Fibroblast of pulmonary artery (primary cell): ENCODE data around the gene MYRFL.

Experiments used
- DNase-seq: peaks from one replicate; pipeline ENCODE4 v3.0.0-alpha.2; 2010; ENCODE audit warnings: low read depth
- H3K4me3 ChIP-seq: replicated peaks from 2 replicates; pipeline ENCODE4 v1.5.1; 2011; ENCODE audit warnings: low read depth, mild to moderate bottlenecking, control low read depth, low read length, moderate library complexity
- CTCF ChIP-seq: IDR thresholded peaks from 2 replicates; pipeline ENCODE4 v1.5.1; 2011; ENCODE audit warnings: mild to moderate bottlenecking, control low read depth, low read length, inconsistent platforms; ENCODE audit errors: missing control alignments

Gene MYRFL

GRCh38 chr12:69866698-69867097 lies 41.7 kb downstream of the MYRFL start:
- no peak for DNase-seq
- TF ChIP-seq CTCF = no peak
- no peak overlapping the region for H3K4me3 ChIP-seq

GRCh38 chr12:69868695-69869094 lies 43.7 kb downstream of the MYRFL start:
- no peak for DNase-seq
- H3K4me3 ChIP-seq = no peak overlapping the region
- no peak for TF ChIP-seq CTCF

GRCh38 chr12:69872804-69873203 lies 47.8 kb downstream of the MYRFL start:
- DNase-seq = peak; percentile 40
- H3K4me3 ChIP-seq = no peak overlapping the region
- no peak for TF ChIP-seq CTCF

- H3K4me3 ChIP-seq = no peak overlapping the region
- peak; percentile 90 for DNase-seq
- no peak for TF ChIP-seq CTCF
These were observed 48.4 kb downstream of the MYRFL start for GRCh38 chr12:69873429-69873828.

- no peak for DNase-seq
- TF ChIP-seq CTCF = no peak
- no peak overlapping the region for H3K4me3 ChIP-seq
These were observed 49.6 kb downstream of the MYRFL start for GRCh38 chr12:69874606-69875005.

GRCh38 chr12:69875416-69875935 lies 50.4 kb downstream of the MYRFL start:
- no peak overlapping the region for H3K4me3 ChIP-seq
- DNase-seq = no peak
- TF ChIP-seq CTCF = no peak
